ENCODE measurements around the gene AMPH.

AMPH gene

GRCh38 chr7:38542156-38542555, 89.0 kb downstream of the AMPH start:
- DNase-seq (ENCODE audit: low read depth) = no peak

GRCh38 chr7:38541440-38541839, 89.7 kb downstream of the AMPH start:
- DNase-seq (ENCODE audit: low read depth) = no peak

- no peak for DNase-seq (ENCODE audit: low read depth)
Observed at GRCh38 chr7:38539477-38540081, 91.6 kb downstream of the AMPH start.

GRCh38 chr7:38535073-38535472, 96.1 kb downstream of the AMPH start:
- DNase-seq (ENCODE audit: low read depth) = no peak

GRCh38 chr7:38525857-38526256, 105.3 kb downstream of the AMPH start:
- no peak for DNase-seq (ENCODE audit: low read depth)

GRCh38 chr7:38524786-38525185, 106.4 kb downstream of the AMPH start:
- no peak for DNase-seq (ENCODE audit: low read depth)

GRCh38 chr7:38520741-38521140, 110.4 kb downstream of the AMPH start:
- no peak for DNase-seq (ENCODE audit: low read depth)

- no peak for DNase-seq (ENCODE audit: low read depth)
Observed at GRCh38 chr7:38518541-38518940, 112.6 kb downstream of the AMPH start.

- no peak for DNase-seq (ENCODE audit: low read depth)
Observed at GRCh38 chr7:38512704-38513103, 118.5 kb downstream of the AMPH start.

- DNase-seq (ENCODE audit: low read depth) = no peak
Observed at GRCh38 chr7:38512291-38512690, 118.9 kb downstream of the AMPH start.

GRCh38 chr7:38507384-38507783, 123.8 kb downstream of the AMPH start:
- no peak for DNase-seq (ENCODE audit: low read depth)

- DNase-seq (ENCODE audit: low read depth) = no peak
Observed at GRCh38 chr7:38506756-38507155, 124.4 kb downstream of the AMPH start.

- no peak for DNase-seq (ENCODE audit: low read depth)
Observed at GRCh38 chr7:38506004-38506403, 125.2 kb downstream of the AMPH start.

- no peak for DNase-seq (ENCODE audit: low read depth)
Observed at GRCh38 chr7:38504684-38505083, 126.5 kb downstream of the AMPH start.

GRCh38 chr7:38502848-38503247, 128.3 kb downstream of the AMPH start:
- no peak for DNase-seq (ENCODE audit: low read depth)

- no peak for DNase-seq (ENCODE audit: low read depth)
Observed at GRCh38 chr7:38502289-38502688, 128.9 kb downstream of the AMPH start.

- no peak for DNase-seq (ENCODE audit: low read depth)
Observed at GRCh38 chr7:38492010-38492409, 139.2 kb downstream of the AMPH start.

- DNase-seq (ENCODE audit: low read depth) = no peak
Observed at GRCh38 chr7:38482521-38482920, 148.7 kb downstream of the AMPH start.

GRCh38 chr7:38481401-38481800, 149.8 kb downstream of the AMPH start:
- DNase-seq (ENCODE audit: low read depth) = no peak

GRCh38 chr7:38478404-38478803, 152.8 kb downstream of the AMPH start:
- no peak for DNase-seq (ENCODE audit: low read depth)

GRCh38 chr7:38477333-38477732, 153.8 kb downstream of the AMPH start:
- DNase-seq (ENCODE audit: low read depth) = no peak

- no peak for DNase-seq (ENCODE audit: low read depth)
Observed at GRCh38 chr7:38476764-38477163, 154.4 kb downstream of the AMPH start.

GRCh38 chr7:38465956-38466355, 165.2 kb downstream of the AMPH start:
- DNase-seq (ENCODE audit: low read depth) = no peak

All from activated T-cell treated with anti-CD3 and anti-CD28 coated beads for 48 hours (primary cell).